NCI-H345 treated with DMSO at 0.1 percent for 48 hours (cell line): Measurements from ENCODE around the gene COASY.
"Not testable (repeated sequence)": the region's sequence is repeated elsewhere in the genome, so short reads cannot be mapped to it uniquely, and the experiment has no call there.

Source experiments
- DNase-seq: peaks from one replicate; lab custom pipeline; 2025; ENCODE audit not compliant: unreplicated experiment; lab: John Stamatoyannopoulos, UW

COASY gene

DNA sequence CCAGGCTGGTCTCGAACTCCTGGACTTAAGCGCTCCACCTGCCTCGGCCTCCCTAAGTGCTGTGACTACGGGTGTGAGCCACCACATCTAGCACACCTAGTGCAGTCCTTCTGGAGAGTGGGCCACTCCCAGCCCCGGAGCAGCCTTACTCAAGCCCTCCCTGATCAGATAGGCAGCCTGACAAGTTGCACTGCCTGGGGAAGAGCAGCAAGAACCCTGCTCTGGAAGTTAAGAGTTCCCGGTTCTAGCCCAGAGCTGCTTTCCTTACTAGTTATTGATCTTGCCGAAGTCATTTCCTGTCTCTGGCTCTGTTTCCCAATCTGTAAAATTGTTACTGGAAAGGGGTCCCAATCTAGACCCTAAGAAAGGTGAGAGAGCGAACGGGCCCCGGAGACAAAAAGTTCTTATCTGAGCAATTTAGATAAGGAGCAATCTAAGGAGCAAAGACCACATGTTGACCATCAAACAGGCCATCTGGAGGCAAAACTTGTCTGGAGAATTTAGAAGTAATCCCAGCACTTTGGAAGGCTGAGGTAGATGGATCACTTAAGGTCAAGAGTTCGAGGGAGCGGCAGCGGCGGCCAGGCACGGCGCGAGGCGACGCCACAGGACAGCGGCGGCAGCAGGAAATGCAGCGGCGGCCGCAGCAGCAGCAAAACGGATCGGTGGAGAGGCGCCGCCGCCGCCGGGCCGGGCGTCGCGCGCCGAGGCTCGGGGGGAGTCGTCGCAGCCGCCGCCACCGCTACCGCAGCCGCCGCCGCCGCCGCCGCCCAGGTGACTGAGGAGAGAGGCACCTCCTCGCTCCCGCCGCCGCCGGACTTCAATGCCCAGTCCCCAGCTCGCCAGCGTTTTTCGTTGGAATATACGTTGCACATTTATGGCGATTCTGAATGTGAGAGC, 30.2 kb upstream of the COASY start:
- DNase-seq = peak; percentile 22

DNA sequence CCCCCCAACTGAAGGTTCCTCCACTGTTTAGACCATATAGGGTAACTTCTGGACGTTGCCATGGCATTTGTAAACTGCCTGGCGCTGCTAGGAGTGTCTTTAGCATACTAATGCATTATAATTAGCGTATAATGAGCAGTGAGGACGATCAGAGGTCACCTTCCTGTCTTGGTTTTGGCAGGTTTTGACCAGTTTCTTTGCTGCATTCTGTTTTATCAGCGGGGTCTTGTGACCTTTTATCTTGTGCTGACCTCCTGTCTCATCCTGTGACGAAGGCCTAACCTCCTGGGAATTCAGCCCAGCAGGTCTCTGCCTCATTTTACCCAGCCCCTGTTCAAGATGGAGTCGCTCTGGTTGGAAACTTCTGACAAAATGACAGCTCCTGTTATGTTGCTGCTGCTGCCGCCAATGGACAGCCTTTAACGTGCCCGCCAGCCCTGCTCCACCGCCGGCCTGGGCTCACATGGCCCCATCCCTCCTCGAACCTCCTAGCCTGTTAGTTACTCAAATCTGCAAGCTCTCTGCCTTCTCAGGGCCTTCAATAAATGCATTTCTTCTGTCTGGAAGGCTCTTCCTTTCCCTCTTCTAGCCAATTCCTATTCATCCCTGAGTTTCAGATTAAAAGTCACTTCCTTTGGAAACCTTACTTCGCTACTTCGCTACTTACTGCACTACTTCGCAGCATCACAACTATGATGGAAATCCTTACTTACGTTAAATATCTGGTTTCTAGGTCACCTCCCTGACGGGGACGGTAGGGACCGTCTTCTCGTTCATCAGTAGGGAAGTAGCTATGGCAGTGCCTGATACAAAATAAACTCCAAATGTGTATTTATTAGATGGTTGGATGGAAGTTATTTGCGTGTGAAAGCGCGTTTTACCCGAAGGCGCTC, 26.5 kb upstream of the COASY start:
- no peak for DNase-seq

DNA sequence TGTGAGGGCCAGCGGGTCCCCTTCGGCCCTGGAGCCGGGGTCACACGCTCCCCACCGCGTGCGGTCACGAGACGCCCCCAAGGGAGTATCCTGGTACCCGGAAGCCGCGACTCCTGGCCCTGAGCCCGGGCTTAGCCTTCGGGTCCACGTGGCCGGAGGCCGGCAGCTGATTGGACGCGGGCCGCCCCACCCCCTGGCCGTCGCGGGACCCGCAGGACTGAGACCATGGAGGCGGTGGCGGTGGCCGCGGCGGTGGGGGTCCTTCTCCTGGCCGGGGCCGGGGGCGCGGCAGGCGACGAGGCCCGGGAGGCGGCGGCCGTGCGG, 25.9 kb upstream of the COASY start, which contains the start of gene NAGLU:
TSS of gene NAGLU (plus strand) at position 194 of the 324 bp plus-strand sequence. CDS start at position 226, 32 bp downstream.
- DNase-seq = peak; percentile 70

DNA sequence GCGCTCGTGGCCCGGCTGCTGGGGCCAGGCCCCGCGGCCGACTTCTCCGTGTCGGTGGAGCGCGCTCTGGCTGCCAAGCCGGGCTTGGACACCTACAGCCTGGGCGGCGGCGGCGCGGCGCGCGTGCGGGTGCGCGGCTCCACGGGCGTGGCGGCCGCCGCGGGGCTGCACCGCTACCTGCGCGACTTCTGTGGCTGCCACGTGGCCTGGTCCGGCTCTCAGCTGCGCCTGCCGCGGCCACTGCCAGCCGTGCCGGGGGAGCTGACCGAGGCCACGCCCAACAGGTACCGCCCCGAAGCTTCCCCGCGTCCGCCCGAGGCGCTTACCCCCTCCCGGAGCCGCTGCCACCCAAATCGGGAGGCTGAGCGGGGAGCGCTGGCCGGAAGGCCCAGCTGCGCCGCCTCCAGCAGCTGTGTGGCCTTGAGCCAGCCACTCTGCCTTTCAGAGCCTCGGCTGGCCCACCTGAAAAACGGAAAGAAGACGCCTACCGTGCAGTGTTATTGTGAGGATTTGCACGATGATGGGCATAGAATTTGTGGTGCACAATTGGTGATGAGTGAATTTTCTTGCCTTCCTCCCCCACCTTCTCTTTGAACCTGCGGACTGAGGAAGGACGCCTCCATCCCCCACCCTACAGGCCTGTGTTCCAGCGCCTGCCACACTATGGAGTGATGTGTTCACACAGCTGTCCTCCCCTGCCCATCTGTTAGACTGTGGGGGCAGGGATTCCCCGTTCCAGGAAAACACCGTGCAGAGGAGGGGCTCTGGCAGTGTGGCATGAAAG, 25.4 kb upstream of the COASY start:
- DNase-seq = peak; percentile 66

DNA sequence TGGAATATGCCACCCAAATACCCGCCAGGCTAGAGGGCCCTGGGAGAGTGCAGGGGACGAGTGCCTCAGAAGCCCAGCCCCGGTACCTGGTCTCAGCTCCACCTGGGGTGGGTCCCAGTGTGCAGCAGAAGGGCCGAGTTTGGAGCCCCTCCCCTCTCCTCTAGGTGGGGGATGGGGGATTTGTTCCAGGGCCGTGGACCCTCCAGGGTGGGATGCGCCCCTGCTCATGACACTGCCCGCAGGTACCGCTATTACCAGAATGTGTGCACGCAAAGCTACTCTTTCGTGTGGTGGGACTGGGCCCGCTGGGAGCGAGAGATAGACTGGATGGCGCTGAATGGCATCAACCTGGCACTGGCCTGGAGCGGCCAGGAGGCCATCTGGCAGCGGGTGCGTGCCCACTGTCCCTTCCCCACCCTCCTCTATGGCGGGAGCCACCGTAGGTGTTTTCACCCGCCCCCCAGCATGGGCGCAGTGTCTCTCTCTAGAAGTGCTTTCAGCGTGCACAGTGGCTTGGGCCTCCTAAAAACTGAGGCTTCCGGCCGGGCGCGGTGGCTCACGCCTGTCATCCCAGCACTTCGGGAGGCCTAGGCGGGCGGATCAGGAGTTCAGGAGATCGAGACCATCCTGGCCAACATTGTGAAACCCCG, 24.7 kb upstream of the COASY start:
- no peak for DNase-seq

DNA sequence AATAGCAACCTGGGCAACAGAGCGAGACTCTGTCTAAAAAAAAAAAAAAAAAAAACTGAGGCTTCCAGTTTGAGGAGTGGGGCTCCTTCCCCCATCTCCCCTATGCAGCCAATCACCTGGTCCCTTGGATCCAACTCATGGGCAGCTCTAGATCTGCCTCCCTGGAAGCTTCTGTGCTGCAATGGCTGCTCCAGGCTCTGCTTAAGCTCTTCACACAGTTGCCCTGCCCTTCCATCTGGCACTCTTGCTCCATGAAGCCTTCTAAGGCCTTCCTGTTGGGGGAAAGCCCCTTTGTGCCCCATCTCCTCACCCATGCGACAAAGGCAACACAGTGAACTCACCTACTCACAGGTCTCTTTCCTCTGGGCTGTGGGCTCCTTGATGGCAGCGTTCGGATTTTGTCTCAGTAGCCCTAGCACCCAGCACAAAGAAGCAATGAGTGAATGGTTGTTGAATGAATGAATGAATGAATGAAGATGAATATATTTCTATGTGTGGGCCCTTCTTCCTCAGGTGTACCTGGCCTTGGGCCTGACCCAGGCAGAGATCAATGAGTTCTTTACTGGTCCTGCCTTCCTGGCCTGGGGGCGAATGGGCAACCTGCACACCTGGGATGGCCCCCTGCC, 24.0 kb upstream of the COASY start:
- DNase-seq = no peak

DNA sequence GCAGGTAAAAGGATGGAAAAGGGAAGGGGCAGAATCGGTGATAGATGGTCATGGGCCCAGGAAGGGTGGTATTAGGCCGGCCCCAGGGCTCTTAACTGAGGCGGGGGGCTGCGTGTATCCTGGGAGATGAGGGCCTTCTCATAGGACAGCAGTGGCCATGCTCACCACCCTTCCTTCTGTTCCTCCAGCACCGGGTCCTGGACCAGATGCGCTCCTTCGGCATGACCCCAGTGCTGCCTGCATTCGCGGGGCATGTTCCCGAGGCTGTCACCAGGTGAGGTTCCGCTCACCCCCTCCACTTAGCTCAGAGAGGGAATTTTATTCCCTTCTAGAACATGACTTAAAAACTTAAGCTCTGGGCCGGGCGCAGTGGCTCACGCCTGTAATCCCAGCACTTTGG, 23.5 kb upstream of the COASY start:
- DNase-seq = no peak

DNA sequence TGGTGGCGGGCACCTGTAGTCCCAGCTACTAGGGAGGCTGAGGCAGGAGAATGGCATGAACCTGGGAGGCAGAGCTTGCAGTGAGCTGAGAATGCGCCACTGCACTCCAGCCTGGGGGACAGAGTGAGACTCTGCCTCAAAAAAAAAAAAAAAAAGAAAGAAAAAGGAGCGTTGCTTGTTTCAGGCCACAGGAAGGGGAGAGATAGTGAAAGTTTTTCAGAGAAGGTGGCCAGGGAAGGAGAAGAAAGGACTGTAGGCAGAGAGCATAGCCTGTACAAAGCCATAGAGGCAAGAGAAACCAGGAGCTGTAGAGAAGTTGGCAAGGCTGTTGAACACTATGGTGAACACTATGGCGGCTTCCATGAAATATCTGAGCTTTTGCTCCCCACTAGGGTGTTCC, 21.4 kb upstream of the COASY start:
- DNase-seq = not testable (repeated sequence)

DNA sequence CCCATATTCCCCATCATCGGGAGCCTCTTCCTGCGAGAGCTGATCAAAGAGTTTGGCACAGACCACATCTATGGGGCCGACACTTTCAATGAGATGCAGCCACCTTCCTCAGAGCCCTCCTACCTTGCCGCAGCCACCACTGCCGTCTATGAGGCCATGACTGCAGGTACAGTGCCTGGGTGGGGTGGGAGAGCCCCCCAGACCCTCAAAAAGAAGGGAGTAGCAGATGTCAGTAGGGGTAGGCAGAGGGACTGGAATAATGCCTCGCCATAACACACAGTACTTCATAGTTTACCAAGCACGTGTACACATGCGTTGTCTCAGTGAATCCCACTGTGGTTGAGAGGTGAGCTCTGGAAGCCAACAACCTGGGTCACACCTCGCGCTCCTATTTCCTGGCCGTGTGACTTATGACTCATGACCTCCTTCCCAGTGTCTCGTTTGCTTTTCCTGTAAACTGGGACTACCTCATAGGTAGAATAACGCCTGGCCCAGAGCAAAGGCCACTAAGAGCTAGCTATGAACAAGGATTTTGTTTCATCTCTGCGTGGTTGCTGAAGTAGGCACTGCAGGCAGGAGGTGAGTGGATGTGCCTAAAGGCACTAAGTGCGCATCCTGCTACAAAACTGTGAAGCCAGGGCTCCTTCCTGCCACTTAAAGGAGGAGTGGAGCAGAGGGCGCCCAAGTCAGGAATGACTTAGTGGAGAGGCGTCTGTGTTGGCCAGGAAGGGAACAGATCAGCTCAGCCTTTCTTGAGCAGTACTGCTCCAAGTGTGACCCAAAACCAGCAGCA, 20.7 kb upstream of the COASY start:
- no peak for DNase-seq

DNA sequence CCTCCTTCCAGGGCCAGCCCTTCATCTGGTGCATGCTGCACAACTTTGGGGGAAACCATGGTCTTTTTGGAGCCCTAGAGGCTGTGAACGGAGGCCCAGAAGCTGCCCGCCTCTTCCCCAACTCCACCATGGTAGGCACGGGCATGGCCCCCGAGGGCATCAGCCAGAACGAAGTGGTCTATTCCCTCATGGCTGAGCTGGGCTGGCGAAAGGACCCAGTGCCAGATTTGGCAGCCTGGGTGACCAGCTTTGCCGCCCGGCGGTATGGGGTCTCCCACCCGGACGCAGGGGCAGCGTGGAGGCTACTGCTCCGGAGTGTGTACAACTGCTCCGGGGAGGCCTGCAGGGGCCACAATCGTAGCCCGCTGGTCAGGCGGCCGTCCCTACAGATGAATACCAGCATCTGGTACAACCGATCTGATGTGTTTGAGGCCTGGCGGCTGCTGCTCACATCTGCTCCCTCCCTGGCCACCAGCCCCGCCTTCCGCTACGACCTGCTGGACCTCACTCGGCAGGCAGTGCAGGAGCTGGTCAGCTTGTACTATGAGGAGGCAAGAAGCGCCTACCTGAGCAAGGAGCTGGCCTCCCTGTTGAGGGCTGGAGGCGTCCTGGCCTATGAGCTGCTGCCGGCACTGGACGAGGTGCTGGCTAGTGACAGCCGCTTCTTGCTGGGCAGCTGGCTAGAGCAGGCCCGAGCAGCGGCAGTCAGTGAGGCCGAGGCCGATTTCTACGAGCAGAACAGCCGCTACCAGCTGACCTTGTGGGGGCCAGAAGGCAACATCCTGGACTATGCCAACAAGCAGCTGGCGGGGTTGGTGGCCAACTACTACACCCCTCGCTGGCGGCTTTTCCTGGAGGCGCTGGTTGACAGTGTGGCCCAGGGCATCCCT, 18.5 kb upstream of the COASY start:
- no peak for DNase-seq

DNA sequence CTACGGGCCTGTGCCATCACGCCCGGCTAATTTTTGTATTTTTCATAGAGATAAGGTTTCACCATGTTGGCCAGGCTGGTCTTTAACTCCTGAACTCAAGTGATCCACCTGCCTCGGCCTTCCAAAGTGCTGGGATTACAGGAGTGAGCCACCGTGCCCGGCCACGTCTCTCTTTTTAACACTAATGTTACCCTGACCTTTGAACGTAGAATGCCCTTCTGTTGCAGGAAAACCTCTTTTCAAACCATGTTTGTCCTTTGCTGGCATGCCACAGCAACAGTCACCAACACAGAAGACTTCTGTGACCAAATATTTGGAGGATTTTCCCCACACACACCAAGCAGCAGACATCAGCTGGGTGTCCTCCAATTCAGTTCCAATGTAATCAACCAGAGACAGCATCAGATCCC, 17.1 kb upstream of the COASY start:
- no peak for DNase-seq

DNA sequence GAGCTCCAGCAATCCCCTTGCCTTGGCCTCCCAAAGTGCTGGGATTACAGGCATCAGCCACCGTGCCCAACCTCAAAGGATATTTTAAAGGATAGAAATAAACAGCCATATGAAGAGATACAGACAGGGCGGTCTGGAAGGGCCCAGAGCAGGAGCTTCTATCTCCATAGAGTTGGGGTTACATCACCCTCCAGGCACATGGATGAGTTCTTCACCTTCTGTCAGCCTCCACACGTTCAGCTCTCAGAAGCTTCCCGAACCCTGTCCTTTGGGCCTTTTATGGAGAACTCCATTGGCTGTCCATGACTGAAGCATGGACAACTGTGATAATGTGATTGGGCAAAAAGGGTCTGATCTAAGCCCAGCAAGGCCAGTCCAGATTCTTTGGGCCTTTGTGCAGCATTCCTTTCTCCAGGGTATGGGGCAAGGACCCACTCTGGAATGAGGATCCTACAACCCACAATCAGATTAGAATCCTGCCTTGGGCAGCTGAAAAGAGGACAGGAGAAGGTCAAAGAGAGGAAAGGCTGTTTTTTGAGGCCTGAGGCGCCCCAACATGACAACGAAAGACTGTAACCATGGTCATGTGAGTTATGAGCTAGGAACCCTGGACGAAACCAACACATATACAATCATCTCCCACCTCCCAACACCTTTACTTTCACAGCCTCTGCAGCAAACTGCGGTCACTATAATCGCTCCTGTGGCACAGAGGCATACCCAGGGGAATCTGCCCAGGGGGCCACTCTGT, 16.0 kb upstream of the COASY start:
- DNase-seq = not testable (repeated sequence)

DNA sequence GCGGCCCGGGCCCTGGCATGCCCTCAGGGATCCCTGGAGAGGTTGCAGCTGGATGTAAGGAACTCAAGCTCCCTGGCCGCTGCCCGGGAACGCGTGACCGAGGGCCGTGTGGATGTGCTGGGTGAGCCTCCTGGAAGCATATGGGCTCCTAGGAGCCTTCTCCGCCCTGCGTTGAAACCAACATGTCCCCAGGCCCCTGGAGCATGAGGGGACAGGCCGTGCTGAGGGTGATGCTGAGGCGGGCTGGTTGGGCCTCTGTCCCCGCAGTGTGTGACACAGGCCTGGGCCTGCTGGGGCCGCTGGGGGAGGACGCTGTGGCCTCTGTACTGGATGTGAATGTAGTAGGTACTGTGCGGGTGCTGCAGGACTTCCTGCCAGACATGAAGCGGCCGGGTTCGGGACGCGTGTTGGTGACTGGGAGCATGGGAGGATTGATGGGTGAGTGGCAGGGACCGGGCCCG, 14.9 kb upstream of the COASY start:
- DNase-seq = no peak

DNA sequence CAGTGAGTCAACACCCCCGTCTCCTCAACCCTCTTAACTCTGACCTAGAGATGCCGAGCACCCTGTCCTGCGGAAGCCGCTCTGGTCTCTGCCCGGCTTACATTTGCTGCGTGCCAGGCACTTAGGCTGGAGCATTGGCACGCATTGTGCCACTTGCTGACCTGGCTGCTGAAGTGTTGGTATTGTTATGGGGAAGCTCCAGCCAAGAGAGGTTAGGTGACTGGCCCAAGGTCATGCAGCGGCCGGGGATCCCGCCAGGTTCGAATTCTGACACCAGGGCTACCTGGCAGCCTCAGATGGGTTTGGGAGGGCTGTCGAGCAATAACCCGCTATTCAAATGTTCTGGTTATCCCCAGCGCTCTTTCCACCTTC, 14.3 kb upstream of the COASY start:
- DNase-seq = no peak

DNA sequence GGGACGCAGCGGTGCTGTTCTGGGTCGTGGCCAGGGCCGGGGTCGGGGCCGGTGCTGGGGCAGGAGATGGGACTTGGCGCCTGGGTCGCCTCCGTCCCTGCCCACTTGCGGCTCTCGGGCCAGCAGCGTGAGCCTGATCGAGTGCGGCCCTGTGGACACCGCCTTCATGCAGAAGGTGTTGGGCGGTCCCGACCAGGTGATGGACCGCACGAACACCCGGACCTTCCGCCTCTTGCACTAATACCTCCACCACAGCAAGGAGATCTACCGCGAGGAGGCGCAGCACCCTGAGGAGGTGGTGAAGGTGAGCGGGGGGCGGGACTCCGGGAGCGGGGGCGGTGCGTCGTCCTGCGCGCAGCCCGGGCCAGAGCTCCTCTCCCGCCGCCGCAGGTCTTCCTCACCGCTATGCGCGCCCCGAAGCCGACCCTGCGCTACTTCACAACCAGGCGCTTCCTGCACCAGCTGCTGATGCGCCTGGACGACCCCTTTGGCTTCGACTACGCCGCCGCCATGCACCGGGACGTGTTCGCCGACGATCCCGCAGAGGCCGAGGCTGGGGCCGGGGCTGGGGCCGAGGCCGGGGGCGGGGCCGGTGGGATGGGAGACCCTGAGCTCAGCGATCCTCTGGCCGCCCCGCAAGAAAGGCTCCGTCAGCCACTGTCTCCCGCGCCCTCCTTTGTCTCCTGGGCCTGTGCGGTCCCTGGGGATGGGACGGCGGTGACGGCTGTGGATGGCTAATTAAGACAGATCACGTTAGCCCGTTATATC, 13.7 kb upstream of the COASY start:
- DNase-seq = peak; percentile 71

DNA sequence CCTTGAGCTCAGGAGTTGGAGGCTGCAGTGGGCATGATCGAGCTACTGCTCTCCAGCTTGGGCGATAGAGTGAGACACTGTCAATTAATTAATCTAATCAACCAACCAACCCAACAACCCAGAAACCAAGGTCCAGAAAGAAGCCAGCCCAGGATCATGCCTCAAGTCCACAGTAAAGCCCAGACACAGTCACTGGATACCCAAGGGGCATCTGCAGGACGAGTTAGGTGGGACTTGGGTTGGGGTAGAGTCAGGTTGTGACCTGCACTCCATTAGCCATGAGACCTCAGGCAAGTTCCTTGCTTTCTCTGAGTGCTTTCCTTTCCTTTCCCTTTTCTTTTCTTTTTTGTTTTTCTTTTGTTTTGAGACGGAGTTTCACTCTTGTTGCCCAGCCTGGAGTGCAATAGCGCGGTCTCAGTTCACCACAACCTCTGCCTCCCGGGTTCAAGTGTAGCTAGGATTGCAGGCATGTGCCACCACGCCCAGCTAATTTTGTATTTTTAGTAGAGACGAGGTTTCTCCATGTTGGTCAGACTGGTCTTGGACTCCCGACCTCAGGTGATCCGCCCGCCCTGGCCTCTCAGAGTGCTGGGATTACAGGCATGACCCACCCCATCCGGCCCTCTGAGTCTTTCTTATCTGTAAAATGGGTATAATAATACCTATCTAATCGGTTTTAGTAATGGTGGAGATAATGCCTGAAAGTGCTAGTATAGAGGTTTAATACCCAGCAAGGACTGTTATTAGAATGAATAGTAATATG, 12.8 kb upstream of the COASY start:
- no peak for DNase-seq
